PFSK-1 (cell line): Measurements from ENCODE around the gene C22orf23.

ENCODE experiments used
- POLR2AphosphoS5 ChIP-seq: IDR thresholded peaks from 2 replicates; pipeline ENCODE4 v1.6.1; 2012; ENCODE audit warnings: low read depth, mild to moderate bottlenecking, control low read depth, low read length, moderate library complexity
- TAF1 ChIP-seq: IDR thresholded peaks from 2 replicates; pipeline ENCODE4 v1.6.1; 2012; ENCODE audit warnings: low read length, control low read depth, borderline replicate concordance; ENCODE audit not compliant: insufficient read depth

DNA sequence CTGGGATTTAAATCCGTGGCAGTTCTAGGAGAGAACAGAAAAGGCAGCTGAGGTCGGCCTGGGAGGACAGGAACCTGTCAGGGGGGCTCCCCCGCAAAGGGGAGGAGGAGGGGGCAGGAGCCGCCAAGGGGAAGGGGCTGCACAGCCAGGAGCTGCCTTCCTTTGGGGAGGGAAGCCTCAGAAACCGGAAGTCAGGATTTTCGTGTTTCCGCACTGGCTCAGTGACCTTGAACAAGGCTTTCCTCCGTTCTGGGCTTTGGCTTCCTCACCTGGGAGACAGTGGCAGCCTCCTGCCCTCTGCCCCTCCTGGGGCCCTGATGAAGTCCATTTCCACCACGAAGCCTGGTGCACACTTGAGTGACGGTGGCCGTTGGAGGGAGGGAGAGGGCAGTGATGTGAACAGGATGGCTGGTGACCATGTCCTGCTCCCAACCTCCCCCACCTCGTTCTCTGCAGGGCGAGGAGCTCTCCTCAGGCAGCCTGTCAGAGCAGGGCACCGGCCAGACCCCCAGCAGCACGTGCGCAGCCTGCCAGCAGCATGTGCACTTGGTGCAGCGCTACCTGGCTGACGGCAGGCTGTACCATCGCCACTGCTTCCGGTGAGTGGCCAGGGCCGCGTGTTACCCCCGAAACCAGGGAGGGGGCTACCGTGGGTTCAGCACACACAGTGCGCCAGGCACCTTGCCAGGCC, 34.7 kb downstream of the C22orf23 start:
- TF ChIP-seq POLR2AphosphoS5 (no peak), TAF1 (no peak)
